Activated CD8-positive, alpha-beta T cell treated with anti-CD3 and anti-CD28 coated beads for 36 hours (primary cell): ENCODE results near the gene SLC6A2. TPM values are rescaled to one million over a fixed set of nuclear protein-coding genes. Genes with fewer than 3 reads are reported as not detected.

Experiments used
- ATAC-seq: fragments of 200-7000 bp; cut with Tn5 transposase; one replicate; pipeline ENCODE4 v1.10.0; 2021; ENCODE audit warnings: mild to moderate bottlenecking, moderate library complexity
- CTCF ChIA-PET: fragments of 350-600 bp; sonication (Branson Sonifier 250); formaldehyde crosslinking; loops from one replicate; lab custom pipeline; 2021; ENCODE audit warnings: antibody characterized with exemption; lab: Charles Lee
- POLR2A ChIA-PET: fragments of 350-600 bp; sonication (Branson Sonifier 250); formaldehyde crosslinking; loops from one replicate; lab custom pipeline; 2021; ENCODE audit warnings: antibody characterized with exemption; lab: Charles Lee
- DNase-seq: peaks from one replicate; pipeline ENCODE4 v3.0.0-alpha.2; 2020
- H3K27ac Mint-ChIP-seq: one replicate; pipeline ENCODE4 v1.8.0; 2021; ENCODE audit warnings: mild to moderate bottlenecking, mixed read lengths
- H3K27me3 Mint-ChIP-seq: one replicate; pipeline ENCODE4 v1.8.0; 2021; ENCODE audit warnings: mixed read lengths
- H3K36me3 Mint-ChIP-seq: one replicate; pipeline ENCODE4 v1.8.0; 2021; ENCODE audit warnings: low read depth, mixed read lengths
- H3K4me1 Mint-ChIP-seq: one replicate; pipeline ENCODE4 v1.8.0; 2021; ENCODE audit warnings: low read depth, mixed read lengths
- H3K4me3 Mint-ChIP-seq: one replicate; pipeline ENCODE4 v1.8.0; 2021; ENCODE audit warnings: mild to moderate bottlenecking, moderate library complexity, mixed read lengths
- H3K9me3 Mint-ChIP-seq: one replicate; pipeline ENCODE4 v1.8.0; 2021; ENCODE audit warnings: mixed read lengths
- CTCF ChIP-seq: fragments of 200-600 bp; IDR thresholded peaks from one replicate; pipeline ENCODE4 v1.8.0; 2022; ENCODE audit warnings: antibody characterized with exemption, mild to moderate bottlenecking
- intact Hi-C: fragments of 100-400 bp; cut with micrococcal nuclease; formaldehyde crosslinking; loops from one replicate; pipeline ENCODE4 v1.10.0; 2022
- total RNA-seq, 2 experiments: library from RNA; stranded (reverse); gene quantifications; one replicate each; pipeline ENCODE4 v1.2.3, GENCODE V29; 2021

SLC6A2 gene
- total RNA-seq, 2 experiments from 2014 or later, result not detected

GRCh38 chr16:55700067-55700466 is 44.3 kb downstream of the SLC6A2 start:
- intact Hi-C loops, result no loop called here
- H3K36me3 Mint-ChIP-seq, result no peaks in the 10 kb centered on the region
- DNase-seq, result no peak
- no peak for ATAC-seq
- TF ChIP-seq CTCF, result no peak
- peaks cover 3% of the 10 kb centered on the region for H3K27me3 Mint-ChIP-seq
- peaks cover 6% of the 10 kb centered on the region for H3K4me1 Mint-ChIP-seq
- no peaks in the 10 kb centered on the region for H3K9me3 Mint-ChIP-seq
- CTCF ChIA-PET, result interaction anchor here (4.1 to 6.2 kb wide), 2 partner anchors 232 to 235 kb away, joined by 18 to 44 read pairs; no protein-coding TSS in a partner anchor
- POLR2A ChIA-PET, result no interaction called here
- H3K27ac Mint-ChIP-seq, result no peak overlapping the region
- H3K4me3 Mint-ChIP-seq, result no peak overlapping the region

GRCh38 chr16:55700961-55701360 is 45.2 kb downstream of the SLC6A2 start:
- H3K4me1 Mint-ChIP-seq, result peaks cover 6% of the 10 kb centered on the region
- no peaks in the 10 kb centered on the region for H3K9me3 Mint-ChIP-seq
- ChIA-PET POLR2A (no interaction called here), CTCF (interaction anchor here (1.1 to 7.4 kb wide), 4 partner anchors 78 to 237 kb away, joined by 3 to 121 read pairs (median 31); no protein-coding TSS in a partner anchor)
- ATAC-seq, result no peak
- DNase-seq, result no peak
- no peaks in the 10 kb centered on the region for H3K36me3 Mint-ChIP-seq
- no peak for TF ChIP-seq CTCF
- intact Hi-C loops, result no loop called here
- no peak overlapping the region for H3K27ac Mint-ChIP-seq
- H3K4me3 Mint-ChIP-seq, result no peak overlapping the region
- H3K27me3 Mint-ChIP-seq, result peaks cover 3% of the 10 kb centered on the region

- Mint-ChIP-seq H3K9me3 (no peaks in the 10 kb centered on the region), H3K36me3 (no peaks in the 10 kb centered on the region), H3K4me3 (no peak overlapping the region), H3K27me3 (peaks cover 3% of the 10 kb centered on the region), H3K27ac (no peak overlapping the region), H3K4me1 (peaks cover 6% of the 10 kb centered on the region)
- intact Hi-C loops, result no loop called here
- ATAC-seq, result peak; percentile 76
- ChIA-PET CTCF (interaction anchor here (0.7 to 7.4 kb wide), 4 partner anchors 50 to 237 kb away, joined by 3 to 121 read pairs (median 10); no protein-coding TSS in a partner anchor), POLR2A (no interaction called here)
- TF ChIP-seq CTCF, result peak; percentile 37
- peak; percentile 57 for DNase-seq
Measured at GRCh38 chr16:55701442-55702319, 45.9 kb downstream of the SLC6A2 start.

GRCh38 chr16:55703003-55704001 is 47.5 kb downstream of the SLC6A2 start:
- POLR2A ChIA-PET, result no interaction called here
- H3K4me1 Mint-ChIP-seq, result peaks cover 6% of the 10 kb centered on the region
- no peak overlapping the region for H3K4me3 Mint-ChIP-seq
- H3K27ac Mint-ChIP-seq, result no peak overlapping the region
- DNase-seq (peak; percentile 32), ATAC-seq (no peak)
- intact Hi-C loops, result loop anchor here (1.0 kb wide), 1 partner anchor 238 kb away; no protein-coding TSS in a partner anchor
- CTCF ChIA-PET, result interaction anchor here (0.9 to 7.4 kb wide), 6 partner anchors 9 to 244 kb away, joined by 4 to 121 read pairs (median 6); no protein-coding TSS in a partner anchor
- no peaks in the 10 kb centered on the region for H3K36me3 Mint-ChIP-seq
- H3K27me3 Mint-ChIP-seq, result peaks cover 3% of the 10 kb centered on the region
- no peaks in the 10 kb centered on the region for H3K9me3 Mint-ChIP-seq
- TF ChIP-seq CTCF, result peak; percentile 38
